WERI-Rb-1 (cell line): Measurements from ENCODE around the gene GDF7.

Experiments
- DNase-seq: peaks from one replicate; pipeline ENCODE4 v3.0.0-alpha.2; 2020
- H3K27ac ChIP-seq: fragments of 250-450 bp; sonication (Bioruptor Pico); 2 replicates; pipeline ENCODE4 v1.5.1; 2020; ENCODE audit warnings: mild to moderate bottlenecking, moderate library complexity
- H3K27me3 ChIP-seq: fragments of 250-450 bp; sonication (Bioruptor Pico); 2 replicates; pipeline ENCODE4 v1.5.1; 2021; ENCODE audit warnings: mild to moderate bottlenecking, low read depth, moderate library complexity; ENCODE audit not compliant: insufficient read depth, severe bottlenecking
- H3K36me3 ChIP-seq: fragments of 250-450 bp; sonication (Bioruptor Pico); 2 replicates; pipeline ENCODE4 v1.5.1; 2020; ENCODE audit warnings: mild to moderate bottlenecking, moderate library complexity
- H3K4me3 ChIP-seq: 2 replicates; pipeline ENCODE4 v1.5.1; 2011; ENCODE audit warnings: low read depth, mild to moderate bottlenecking, control low read depth, low read length
- H3K9me3 ChIP-seq: fragments of 250-450 bp; sonication (Bioruptor Pico); 2 replicates; pipeline ENCODE4 v1.5.1; 2021; ENCODE audit warnings: mild to moderate bottlenecking, moderate library complexity; ENCODE audit not compliant: severe bottlenecking
- CTCF ChIP-seq: IDR thresholded peaks from 2 replicates; pipeline ENCODE4 v1.5.1; 2011; ENCODE audit warnings: low read depth, mild to moderate bottlenecking, control low read depth, inconsistent platforms, low read length

GDF7 gene

DNA sequence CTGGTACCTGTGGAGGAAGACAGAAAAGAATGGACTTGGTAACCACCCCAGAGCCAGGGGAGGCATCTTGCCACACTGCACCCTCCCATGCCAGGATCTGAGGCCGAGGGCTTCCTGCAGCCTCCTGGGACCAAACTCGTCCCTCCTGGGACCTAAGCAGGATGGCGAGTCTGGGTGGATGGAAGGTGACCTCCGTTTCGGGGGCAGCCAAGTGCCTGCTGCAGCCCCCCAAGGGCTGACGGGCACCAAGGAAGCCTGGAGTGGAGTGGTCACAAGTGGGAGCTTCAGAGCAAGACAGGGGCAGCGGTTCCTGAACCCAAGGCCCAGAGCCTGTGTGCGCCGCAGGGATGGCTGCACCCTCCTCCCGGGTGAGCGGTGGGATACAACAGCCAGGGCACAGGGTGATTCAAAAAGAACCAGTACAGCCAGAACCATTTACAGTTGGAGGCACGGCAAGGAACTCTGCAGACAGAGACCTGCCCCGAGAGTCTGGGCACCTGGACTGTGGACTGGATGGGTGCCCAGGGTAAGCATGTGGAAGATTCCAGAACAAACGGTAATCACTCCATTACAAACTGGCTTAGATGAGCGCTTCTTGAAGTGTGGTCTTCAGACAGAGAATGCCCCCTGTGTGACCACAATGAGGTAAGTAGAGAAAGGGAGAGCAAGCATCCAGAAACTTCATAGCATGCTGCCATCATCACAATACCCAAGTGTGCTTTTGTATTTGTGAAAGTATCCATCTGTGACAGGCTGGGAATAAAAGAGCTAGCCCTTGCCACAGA, 28.1 kb upstream of the GDF7 start:
- Histone ChIP-seq H3K27me3 (no peaks in the 10 kb centered on the region), H3K27ac (no peak overlapping the region), H3K36me3 (no peaks in the 10 kb centered on the region), H3K9me3 (no peaks in the 10 kb centered on the region), H3K4me3 (no peak overlapping the region)
- DNase-seq: no peak
- no peak for TF ChIP-seq CTCF

DNA sequence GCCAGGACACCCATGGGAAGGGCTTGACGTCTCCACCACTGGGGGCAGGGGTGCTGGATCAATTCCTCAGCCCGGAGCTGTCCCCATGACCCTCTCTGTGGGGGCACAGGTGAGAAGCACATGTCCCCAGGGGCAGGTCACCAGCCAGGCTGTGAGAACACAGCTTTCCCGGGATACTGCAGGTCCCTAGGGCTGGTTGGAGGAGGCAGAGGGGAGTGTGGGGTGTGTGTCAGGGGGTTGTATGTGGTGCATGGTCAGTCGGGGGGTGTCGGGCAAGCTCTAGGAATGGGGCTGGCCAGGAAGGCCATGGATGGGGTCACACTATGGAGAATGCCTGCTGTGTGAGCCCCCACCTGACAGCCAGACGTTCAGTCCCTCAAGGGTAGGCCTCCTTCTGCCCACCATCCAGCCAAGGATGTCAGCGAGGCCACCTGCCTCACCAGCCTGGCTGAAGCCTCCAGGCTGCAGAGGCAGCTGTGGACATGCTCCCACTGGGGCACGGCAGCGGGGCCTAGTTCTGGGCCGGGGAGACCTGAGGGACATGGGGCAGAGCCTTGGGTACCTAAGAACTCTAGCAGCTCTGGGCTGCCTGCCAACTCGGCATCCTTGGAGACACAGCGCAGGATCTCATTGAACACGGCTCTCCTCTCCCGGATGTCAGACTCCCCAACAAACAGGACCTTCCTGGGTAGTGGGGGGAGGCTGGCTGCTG, 26.4 kb upstream of the GDF7 start:
- H3K36me3 ChIP-seq: no peaks in the 10 kb centered on the region
- H3K9me3 ChIP-seq: no peaks in the 10 kb centered on the region
- DNase-seq: no peak
- no peak overlapping the region for H3K27ac ChIP-seq
- H3K4me3 ChIP-seq: no peak overlapping the region
- no peak for TF ChIP-seq CTCF
- H3K27me3 ChIP-seq: no peaks in the 10 kb centered on the region

DNA sequence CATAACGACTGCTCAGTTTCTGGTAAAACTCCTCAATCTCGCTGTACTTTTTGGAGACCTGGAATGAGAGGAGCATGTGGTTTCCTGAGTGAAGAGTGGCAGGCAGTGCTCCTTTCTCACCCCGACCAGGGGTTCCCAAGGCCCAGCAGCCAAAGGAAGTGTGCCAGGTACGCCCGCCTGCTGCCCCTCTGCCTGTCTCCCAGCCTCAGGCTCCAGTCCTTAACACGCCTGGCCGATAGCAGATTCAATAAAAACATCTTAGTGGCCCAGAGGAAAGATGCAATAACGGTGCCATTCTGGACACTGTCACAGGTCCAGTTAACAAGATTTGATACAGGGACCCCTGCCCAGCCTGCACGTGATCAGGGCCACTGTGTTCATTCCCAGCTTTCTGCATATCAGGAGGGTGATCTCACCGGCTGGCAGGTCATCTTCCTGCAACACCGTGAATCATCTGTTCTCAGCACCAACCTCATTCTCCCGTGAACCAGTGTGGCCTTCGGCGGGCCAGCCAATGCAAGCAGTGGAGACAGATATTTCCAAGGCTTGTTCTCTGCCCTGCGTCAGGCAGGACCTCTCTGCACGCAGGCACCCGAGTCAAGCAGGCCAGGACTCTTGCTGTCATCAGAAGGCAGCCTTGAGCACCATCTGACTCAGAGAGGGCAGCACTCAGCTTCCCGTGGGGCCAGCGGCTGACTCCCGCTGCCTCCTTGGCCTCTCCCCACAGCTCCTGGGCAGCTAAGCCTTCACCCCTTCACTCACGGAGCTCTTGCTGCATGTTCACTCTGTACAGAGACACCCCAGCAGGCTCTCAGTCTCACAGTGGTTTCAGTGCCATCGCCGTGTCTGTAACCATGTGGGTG, 25.6 kb upstream of the GDF7 start:
- Histone ChIP-seq H3K4me3 (no peak overlapping the region), H3K27ac (no peak overlapping the region), H3K27me3 (no peaks in the 10 kb centered on the region), H3K9me3 (no peaks in the 10 kb centered on the region), H3K36me3 (no peaks in the 10 kb centered on the region)
- no peak for DNase-seq
- no peak for TF ChIP-seq CTCF

DNA sequence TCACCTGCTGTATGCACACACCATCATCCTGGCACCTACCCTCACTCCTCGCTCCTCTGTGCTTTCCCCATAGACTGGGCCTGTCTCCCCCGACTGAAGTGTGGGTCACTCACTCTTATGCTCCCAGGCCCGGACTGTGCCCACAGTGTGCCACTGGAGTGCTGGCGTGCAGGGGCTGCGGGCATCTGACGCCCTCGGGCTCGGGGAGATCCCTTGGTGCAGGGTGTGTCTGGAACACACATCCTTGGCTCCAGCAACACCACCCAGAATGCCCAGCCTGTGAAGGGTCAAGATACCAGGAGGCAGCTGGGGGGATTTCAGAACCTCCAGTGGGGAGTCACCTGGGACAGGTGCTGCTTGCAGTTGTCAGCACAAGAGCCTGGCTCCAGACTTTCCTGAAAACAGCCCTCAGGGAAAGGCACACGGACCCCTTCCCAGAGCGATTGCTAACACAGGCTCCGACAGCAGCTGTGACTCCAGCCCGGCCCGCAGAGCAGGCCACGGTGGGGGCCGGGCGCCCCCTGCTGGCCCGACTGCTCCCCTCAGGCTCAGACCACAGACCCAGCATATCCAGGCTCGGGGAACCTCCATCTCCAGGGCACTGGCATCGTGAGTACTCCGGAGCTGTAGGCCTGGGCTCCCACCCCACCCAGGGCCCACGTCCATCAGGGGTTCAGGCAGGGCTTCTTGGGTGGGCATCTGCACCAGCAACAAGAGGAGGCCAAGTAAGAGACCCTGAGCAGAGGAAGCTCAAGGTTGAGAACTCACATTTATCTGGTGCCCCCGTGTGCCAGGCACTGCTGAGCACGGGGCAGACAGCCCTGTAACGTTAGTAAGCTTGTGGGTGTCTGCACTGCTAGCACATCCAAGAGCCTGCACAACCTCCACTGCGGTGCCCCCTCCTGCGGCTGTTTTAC, 24.6 kb upstream of the GDF7 start:
- DNase-seq: peak; percentile 88
- peak; percentile 99 for TF ChIP-seq CTCF
- H3K36me3 ChIP-seq: no peaks in the 10 kb centered on the region
- H3K27me3 ChIP-seq: no peaks in the 10 kb centered on the region
- no peak overlapping the region for H3K4me3 ChIP-seq
- H3K27ac ChIP-seq: no peak overlapping the region
- no peaks in the 10 kb centered on the region for H3K9me3 ChIP-seq

DNA sequence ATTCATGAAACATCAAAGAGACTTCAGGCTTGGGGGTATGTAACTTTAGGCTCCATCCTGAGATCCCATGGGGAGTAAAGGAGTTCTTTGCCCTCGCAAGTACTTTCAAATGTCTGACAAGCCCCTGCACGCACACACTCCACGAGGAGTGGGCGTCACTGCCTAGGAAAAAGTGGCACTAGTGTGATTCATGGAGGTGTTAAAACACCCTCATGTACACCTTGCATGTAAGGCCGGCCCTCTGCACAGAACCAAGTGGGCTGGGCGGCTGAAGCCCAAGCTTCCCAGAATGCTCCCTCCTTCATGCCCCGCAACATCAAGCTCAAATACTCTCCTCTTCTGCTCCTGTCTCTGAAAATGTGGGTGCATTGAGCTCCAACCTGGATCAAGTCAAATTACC, 23.9 kb upstream of the GDF7 start:
- H3K27me3 ChIP-seq: no peaks in the 10 kb centered on the region
- DNase-seq: no peak

More for the DNA sequence above, 23.9 kb upstream of the GDF7 start:
- Histone ChIP-seq H3K9me3 (no peaks in the 10 kb centered on the region), H3K36me3 (no peaks in the 10 kb centered on the region), H3K4me3 (no peak overlapping the region), H3K27ac (no peak overlapping the region)
- TF ChIP-seq CTCF: no peak
